H1 (cell line): ENCODE results near the gene DCAF4. TPM values are rescaled to one million over a fixed set of nuclear protein-coding genes. Genes with fewer than 3 reads are reported as not detected.

ENCODE experiments used
- JUND ChIP-seq: IDR thresholded peaks from 2 replicates; pipeline ENCODE4 v1.6.1; 2011; ENCODE audit warnings: mild to moderate bottlenecking, improper control_type of control experiment, low read length
- TAF7 ChIP-seq: optimal IDR thresholded peaks from 2 replicates; pipeline ENCODE3; 2011; ENCODE audit warnings: low read depth, mild to moderate bottlenecking, inconsistent platforms, low read length, moderate library complexity, borderline replicate concordance
- polyA plus RNA-seq, 7 experiments: library from polyadenylated mRNA; depleted of rRNA in 3 of 7; stranded (reverse) in 5 of 7; unstranded in 2 of 7; fragments of >200 nt in 5 of 7; fragments of 200-250 nt in 2 of 7; gene quantifications; 1 replicate in 5 of 7; 2 replicates in 1 of 7; 4 replicates in 1 of 7; pipeline versions ENCODE4 v1.2.1 to v1.2.3, GENCODE V29; 2011 to 2013; ENCODE audit warnings: missing spikeins in 2 of 7, mixed read lengths in 2 of 7
- total RNA-seq: library from RNA; stranded (reverse); fragmentation: NEBNext Ultra II Directional; extraction: Animal tissue kit (Norgen Biotek cat#: 25700); gene quantifications from 2 replicates; pipeline ENCODE4 v1.2.1, GENCODE V29; 2021

DCAF4 gene
- total and polyA plus RNA-seq, 2 of the 8 experiments (the other 6 are each of a cell fraction or from before 2014, with no cell fraction given) = 17.0 to 21.1 TPM

DNA sequence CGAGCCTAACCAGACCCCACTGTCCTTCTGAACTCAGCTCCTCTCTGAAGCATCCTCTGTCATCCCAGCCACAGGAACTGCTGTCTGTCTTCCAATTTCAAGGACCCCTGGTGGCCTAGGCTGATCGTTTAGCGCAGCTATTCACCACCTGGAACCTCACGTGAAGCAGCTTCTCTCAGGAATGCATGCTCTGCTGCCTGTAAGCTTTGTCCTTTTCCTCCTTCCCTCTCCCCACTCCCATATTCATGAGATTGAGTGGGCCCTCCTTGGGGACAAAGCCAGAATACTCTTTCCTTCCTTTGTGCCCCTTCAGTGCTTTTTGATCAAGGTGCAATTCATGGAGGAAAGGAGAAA, 49.6 kb upstream of the DCAF4 start (continued):
- TF ChIP-seq TAF7 (no peak), JUND (no peak)
